Stimulated activated CD4-positive, alpha-beta T cell treated with anti-CD3 and anti-CD28 coated beads, Interleukin-1b, Interleukin-23, amount 100 ng/mL, for 4 hours (primary cell): ENCODE results near the gene MRPS35.
"Not testable (repeated sequence)": the region's sequence is repeated elsewhere in the genome, so short reads cannot be mapped to it uniquely, and the experiment has no call there.

Experiments
- DNase-seq, 2 donors: peaks; one replicate each; pipeline ENCODE4 v3.0.0-alpha.2; 2020; ENCODE audit warnings: low read depth in 2 of 2

Gene MRPS35

GRCh38 chr12:27709212-27709931 is 1.3 kb upstream of the MRPS35 start:
- DNase-seq, result no peak

GRCh38 chr12:27709932-27710591 is 570 bp upstream of the MRPS35 start:
- DNase-seq, result no peak

- DNase-seq, result no peak
Observed at GRCh38 chr12:27711317-27711682, 668 bp downstream of the MRPS35 start.

GRCh38 chr12:27711967-27712366 is 1.3 kb downstream of the MRPS35 start:
- DNase-seq, result no peak

GRCh38 chr12:27723212-27723611 is 12.6 kb downstream of the MRPS35 start:
- no peak for DNase-seq

- no peak for DNase-seq
Observed at GRCh38 chr12:27730097-27730588, 19.5 kb downstream of the MRPS35 start.

GRCh38 chr12:27732281-27732680 is 21.6 kb downstream of the MRPS35 start:
- no peak for DNase-seq

- peak; percentile 12 to 23 for DNase-seq
Observed at GRCh38 chr12:27733052-27733656, 22.5 kb downstream of the MRPS35 start.

- no peak for DNase-seq
Observed at GRCh38 chr12:27733791-27734190, 23.2 kb downstream of the MRPS35 start.

GRCh38 chr12:27734321-27734720 is 23.7 kb downstream of the MRPS35 start:
- DNase-seq, result not testable (repeated sequence)

- no peak for DNase-seq
Observed at GRCh38 chr12:27743601-27744000, 33.0 kb downstream of the MRPS35 start.

- not testable (repeated sequence) for DNase-seq
Observed at GRCh38 chr12:27745734-27746133, 35.1 kb downstream of the MRPS35 start.

- no peak for DNase-seq
Observed at GRCh38 chr12:27747111-27747820, 36.6 kb downstream of the MRPS35 start.

GRCh38 chr12:27751386-27752047 is 40.9 kb downstream of the MRPS35 start:
- DNase-seq, result no peak

GRCh38 chr12:27754795-27755194 is 44.2 kb downstream of the MRPS35 start:
- DNase-seq, result no peak

- no peak for DNase-seq
Observed at GRCh38 chr12:27756670-27757195, 46.1 kb downstream of the MRPS35 start.

GRCh38 chr12:27762757-27763156 is 52.1 kb downstream of the MRPS35 start:
- no peak for DNase-seq

GRCh38 chr12:27766587-27766986 is 56.0 kb downstream of the MRPS35 start:
- DNase-seq, result no peak

- DNase-seq, result no peak
Observed at GRCh38 chr12:27769142-27769673, 58.6 kb downstream of the MRPS35 start.

- no peak for DNase-seq
Observed at GRCh38 chr12:27771481-27772327, 61.1 kb downstream of the MRPS35 start.
